Activated CD4-positive, alpha-beta T cell treated with anti-CD3 and anti-CD28 coated beads for 4 hours (primary cell): ENCODE data around the gene ITPR2.
"Not testable (repeated sequence)": the region's sequence is repeated elsewhere in the genome, so short reads cannot be mapped to it uniquely, and the experiment has no call there.

ENCODE experiments used
- DNase-seq, 2 donors: peaks; one replicate each; pipeline ENCODE4 v3.0.0-alpha.2; 2020

The ITPR2 gene

DNA sequence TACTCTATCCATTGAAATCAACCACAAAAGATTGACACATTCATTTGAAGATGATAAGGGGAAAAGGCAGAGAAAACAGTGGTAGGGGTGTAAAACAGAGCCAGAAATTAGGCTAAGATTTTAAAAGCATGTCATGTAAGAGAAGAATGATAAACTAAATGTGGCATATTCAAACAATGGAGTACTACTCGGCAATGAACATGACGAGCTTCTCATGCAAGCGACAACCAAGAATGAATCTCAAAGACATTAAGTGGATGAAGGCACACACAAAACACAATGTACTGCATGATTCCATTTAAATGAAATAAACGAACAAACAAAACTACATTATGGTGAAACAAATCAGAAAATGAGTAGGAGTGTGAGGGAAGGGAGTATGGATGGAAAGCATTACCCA lies 134.8 kb downstream of the ITPR2 start:
- DNase-seq: no peak

DNA sequence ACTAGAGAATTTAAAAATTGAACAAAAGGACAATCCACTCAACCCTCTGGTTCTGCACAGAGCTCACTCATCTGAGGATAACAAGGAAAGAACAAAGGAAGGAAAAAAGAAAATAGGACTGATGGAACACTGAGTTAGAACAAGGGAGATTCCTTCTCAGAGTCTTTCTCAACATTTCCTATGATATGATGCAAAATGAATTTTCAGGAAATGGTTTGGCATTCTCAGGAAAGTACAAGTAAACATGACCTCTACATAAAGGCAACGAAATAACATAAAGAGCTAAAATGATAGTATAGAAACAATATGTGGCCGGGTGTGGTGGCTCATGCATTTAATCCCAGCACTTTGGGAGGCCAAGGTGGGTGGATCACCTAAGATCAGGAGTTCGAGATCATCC lies 135.8 kb downstream of the ITPR2 start:
- no peak for DNase-seq

DNA sequence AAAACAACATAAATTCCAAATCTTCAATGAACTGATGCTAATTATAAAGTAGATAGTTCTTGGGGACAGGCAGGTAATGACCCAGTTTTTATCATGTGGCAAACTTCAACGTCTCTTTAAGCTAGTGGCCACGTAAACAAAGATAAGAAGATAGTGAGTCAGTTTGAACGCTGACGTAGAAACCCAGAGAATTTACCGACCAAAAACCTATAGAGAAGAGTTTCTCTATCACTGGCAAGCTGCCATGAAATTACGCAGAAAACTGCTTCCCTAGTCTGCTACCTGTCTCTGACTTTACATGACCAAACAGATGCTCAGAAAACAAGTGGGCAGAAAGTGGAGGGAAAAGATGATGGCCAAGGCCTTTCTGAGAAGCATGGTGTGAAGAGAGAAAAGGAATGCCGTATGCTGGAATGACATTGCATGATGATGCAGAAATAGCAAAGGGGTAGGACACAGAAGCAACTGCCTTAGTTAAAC lies 136.3 kb downstream of the ITPR2 start:
- no peak for DNase-seq

DNA sequence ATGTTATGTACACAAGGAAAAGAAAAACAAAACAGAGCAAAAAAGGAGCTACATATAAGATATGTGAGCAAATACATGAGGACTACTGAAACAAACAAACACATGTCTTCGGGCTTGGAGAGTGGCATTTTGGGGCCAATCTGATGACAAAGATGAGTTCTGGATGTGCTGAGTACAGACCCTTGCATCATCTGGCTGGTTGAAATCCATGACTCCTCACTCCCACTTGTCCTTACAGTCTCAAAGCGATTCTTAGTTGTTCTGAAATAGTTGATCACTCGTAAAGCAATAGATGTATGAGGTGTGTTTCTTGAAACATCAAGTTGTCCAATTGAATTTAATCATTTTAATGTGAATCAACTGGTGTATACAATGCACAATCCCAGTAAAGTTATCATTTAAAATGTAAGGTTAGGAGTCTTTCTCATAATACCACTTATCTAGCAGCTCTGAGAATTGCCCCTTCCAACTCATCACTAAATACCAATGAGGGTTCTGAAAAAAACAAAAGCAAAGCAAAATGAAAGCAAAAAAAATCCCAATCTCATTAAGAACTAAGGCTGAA lies 136.9 kb downstream of the ITPR2 start:
- DNase-seq: no peak

DNA sequence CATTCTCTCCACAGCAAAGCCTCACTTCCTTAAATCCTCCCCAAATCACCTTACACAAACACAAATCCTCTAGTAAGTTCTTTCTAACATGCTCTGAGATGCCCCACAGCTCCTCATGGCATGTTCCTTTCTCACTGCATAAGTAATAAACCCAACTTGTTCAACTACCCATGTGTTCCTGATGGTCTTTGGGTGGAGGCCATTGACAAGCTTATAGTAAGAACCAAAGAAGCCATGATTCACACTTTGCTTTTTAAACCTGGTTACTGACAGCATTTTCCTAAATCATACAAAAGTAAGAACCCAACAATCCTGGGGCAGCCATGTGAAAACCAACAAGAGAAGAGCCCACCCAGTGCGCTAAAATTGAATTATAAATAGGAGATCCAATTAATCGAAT lies 138.6 kb downstream of the ITPR2 start:
- no peak for DNase-seq

DNA sequence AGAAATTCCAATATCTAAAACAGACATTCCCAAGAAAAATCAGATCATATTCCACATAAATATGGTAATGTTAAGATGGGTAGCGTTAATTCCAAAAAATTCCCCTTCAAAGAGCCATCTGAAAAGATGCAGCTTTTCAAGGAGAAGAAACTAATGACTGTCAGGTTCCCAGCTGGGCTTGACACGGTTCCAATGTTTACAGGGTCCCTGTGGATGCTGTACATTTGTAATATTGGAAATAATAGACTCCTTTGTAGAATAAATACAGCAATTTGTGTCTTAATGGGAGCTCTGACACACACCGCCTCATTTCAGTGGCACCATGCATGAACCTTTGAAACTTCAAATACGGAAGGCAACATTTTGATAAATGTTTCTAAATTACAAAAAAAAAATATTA lies 140.6 kb downstream of the ITPR2 start:
- no peak for DNase-seq

DNA sequence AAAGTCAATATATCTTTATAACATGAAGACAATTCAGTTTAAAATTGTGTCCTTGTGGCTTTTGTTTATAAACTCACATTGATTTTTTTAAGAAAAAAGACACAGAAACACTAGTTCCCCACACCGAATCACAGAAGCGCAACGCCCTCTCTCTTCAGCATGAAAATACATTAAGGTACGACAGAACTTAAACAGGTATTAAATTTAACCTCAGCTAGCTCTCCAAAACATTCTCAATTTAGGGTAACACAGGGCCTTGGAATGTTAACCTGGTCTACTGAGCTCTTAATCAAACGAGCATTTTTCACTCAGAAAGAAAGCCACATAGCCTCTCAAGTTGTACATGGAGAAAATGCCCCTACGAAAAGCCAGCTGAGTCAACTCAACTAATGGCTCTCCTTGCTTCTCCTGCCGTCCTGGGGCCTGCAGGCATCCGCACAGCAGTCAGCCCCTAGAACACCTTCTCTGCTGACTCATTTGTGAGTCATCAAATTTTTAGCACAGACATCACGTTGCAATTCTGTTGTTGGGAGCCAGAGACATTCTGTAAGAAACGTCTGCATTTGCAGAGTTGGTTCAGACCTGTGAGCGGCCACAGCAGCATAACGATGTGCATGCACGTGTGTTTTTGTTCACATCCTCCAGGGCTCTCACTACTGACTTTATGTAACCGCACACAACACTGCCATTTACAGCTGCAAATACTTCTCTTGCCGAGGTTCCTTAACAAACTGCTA lies 141.6 kb downstream of the ITPR2 start:
- DNase-seq: no peak

DNA sequence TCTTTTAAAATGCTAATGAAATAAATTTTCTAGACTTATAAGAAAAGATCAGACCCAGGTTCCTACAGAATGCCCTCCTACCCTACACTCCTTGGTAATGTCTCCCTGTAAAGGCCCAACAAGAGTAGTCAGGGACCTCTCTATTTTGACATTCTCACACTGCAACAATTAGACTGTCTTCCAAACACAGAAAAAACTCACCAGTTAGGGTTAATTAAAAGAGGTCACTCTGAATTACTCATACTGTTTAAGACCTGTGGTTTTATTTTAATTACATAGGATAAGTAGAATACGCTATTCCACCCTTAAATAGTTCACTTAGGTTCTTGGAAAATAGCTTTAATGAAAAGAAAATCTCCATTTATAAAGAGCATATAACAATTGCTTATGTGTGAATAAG lies 142.4 kb downstream of the ITPR2 start:
- no peak for DNase-seq

DNA sequence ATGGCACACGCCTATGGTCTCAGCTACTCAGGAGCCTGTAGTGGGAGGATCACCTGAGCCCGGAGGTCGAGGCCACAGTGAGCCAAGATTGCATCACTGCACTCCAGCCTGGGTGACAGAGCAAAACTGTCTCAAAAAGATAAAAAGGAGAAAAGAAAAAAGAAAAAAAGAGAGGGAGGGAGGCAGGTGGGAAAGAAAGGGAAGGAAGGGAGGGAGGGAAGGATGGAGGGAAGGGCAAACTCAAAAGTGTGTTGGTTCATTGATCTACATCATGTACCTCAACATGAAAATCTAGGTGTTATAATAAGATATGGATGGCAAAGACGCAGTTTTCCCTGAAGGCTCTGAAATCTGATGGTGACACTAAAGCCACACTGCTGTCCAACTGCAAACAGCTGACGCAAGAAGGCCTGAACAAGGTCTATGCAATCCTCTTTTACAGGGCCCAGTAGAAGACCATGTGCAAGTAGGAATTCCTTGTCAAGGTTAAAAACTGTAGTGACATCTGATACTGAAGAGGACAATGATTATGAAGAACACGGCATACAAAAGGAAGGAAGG lies 143.6 kb downstream of the ITPR2 start:
- DNase-seq: no peak

DNA sequence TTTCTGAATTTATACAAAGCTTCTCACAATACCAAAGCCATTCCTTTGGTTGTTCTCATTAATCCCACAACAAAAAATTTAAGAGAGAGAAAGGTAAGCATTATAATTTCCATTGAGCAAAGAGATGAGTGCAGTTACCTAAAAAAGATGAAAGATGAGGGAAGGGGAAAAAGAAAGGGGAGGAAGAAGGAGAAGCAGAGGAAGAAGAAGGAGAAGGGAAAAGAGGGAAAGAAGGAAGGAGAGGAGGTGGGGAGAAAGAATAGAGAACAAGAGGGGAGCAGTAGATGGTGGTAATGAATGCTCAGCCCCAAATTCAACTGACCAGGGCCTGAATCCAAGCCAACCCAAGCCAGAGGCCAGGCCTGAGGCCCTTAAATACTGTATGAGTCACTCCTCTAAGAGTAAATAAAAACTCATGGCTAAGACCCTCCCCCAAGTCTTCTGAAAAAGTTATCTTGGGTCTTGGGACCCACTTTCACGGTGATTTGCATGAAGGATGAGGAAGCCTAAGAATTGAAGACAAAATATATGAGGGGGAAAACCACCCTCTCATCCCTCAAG lies 144.6 kb downstream of the ITPR2 start:
- DNase-seq: no peak

DNA sequence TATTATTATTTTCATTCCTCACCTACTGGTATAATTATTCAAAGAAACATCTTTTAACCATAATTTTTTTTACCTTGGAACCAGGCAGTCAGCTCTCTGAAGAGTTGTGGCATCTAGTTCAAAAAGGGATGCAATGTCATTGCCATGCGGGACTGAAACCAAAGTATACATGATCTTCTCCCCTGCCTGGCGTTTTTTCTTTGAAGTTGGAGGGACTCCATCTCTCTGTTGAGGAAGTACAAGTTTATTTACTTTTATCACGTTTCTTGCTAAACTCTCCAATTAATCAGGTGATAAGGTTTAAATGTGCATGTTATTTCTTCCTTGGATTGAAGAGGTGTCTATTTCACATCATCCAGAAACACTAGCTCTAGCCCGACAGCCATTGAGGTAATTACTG lies 146.6 kb downstream of the ITPR2 start:
- no peak for DNase-seq

DNA sequence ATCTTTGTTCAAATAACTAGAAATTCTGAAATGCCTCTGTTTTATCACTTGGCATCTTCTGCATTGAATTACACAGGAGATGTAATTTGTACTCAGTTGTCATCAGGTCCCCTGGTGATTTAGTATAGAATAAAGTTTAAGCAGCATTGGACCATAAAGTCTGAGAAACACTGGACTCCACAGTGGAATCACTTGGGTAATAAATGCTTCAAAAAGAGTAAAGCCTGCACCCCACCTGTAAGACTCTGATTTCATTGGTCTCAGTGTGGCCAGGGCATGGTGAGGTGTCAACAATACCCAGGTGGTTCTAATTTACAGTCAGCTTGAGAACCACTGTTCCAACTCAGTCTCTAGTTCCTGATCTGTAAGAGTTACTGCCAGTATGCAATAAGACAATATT lies 148.9 kb downstream of the ITPR2 start:
- DNase-seq: no peak

DNA sequence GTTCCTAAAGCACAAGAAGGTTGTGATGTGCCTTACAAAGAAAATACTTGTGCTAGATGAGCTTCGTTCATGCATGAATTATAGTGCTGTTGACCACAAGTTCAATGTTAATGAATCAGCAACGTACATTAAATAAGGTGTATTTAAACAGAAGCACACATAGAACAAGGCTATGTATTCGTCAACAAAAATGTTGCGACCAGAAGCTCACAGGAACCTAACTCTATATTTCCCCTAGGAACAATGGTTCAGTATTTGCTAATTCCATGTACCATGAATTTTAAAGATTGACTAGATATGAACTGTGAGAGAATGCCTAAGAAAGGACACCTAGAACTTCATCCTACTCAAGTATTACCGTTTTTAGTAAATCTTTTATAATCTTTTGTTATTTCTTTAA lies 149.6 kb downstream of the ITPR2 start:
- no peak for DNase-seq

DNA sequence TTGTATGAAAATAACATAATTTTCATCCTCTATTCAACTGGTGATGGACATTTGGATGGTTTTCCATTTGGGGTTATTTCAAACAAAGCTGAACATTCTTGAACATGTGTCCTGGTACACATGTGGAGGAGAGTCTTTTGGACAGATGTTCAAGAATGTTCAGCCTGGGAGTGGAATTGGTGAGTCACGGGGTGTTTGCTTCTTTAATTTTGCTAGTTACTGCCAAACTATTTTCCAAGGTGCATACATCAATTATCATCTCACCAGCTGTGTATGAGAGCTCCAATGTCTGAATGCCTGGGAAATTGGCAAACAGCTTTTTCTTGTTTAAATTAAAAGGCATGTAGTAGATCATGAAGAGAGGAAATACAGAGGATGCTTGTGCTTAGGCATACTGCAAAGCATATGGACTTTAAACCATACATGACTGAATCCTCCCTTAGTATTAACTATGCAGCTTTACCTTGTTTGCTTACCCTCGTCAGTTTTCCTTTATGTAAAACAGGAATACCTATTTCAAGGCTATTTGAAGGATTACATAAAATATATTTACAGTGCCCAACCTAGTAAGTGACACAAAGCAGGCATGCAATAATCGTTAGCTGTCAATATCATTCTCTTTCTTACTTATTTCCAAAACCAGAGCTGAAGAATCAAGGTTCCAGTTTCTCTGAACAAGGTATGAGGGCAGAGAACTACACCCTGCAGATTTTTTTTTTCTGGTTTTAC lies 152.1 kb downstream of the ITPR2 start:
- no peak for DNase-seq

DNA sequence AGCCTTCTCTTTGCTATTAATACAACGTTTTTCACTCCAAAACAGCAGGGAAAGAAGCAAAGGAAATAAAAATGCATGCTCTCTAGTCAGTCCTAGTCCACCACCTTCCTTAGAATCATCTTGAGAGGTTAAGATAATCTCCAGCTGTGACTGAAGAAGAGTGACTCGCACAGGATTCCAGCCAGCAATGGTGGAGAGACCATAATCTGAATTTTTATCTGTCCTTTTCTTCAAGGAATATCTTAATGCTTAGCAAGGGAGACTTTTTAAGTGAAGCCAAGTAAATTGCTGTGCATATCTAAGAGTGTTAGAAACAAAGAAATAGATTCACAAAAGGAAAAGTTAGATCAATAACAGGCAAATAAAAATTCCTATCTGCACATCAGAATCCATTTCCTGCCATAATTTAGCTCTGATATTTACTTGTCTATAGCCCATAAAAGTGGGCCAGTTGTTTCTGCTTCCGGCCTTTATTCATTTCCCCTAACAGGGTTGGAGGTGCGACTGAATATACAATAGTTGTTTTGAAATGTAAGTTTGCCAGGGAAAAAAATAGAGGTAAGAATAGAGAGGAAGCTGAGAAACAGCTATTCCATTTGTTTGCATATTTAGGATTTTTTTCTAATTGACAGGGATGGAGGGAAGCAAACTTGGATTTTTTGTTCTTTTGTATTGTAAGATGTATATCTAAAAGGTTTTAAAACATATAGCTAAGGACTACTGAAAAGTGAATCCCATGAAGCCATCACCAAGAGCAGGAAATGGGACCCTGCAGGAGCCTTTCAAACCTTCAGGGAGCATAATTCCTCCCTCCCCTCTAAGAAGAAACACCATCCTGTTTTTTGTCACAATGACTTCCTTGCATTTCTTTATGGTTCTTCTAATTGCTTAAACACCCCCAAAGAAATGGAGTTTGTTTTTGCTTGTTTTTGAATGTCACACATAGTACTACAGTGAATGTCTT lies 154.0 kb downstream of the ITPR2 start:
- DNase-seq: no peak

DNA sequence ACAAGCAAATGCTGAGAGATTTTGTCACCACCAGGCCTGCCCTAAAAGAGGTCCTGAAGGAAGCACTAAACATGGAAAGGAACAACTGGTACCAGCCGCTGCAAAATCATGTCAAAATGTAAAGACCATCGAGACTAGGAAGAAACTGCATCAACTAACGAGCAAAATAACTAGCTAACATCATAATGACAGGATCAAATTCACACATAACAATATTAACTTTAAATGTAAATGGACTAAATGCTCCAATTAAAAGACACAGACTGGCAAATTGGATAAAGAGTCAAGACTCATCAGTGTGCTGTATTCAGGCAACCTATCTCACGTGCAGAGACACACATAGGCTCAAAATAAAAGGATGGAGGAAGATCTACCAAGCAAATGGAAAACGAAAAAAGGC lies 161.5 kb downstream of the ITPR2 start:
- DNase-seq: not testable (repeated sequence)

DNA sequence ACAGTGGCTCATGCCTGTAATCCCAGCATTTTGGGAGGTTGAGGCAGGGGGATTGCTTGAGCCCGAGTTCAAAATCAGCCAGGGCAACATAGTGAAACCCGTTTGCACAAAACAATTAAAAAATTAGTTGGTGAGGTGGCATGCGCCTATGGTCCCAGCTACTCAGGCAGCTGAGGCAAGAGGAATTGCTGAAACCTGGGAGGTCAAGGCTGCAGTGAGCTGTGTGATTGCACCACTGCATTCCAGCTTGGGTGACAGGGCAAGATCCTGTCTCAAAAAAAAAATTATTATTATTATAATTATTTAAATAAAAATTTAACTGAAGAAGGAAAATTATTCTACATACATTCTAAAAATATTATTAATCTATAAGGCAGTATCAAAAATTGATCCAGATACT lies 164.1 kb downstream of the ITPR2 start:
- no peak for DNase-seq

DNA sequence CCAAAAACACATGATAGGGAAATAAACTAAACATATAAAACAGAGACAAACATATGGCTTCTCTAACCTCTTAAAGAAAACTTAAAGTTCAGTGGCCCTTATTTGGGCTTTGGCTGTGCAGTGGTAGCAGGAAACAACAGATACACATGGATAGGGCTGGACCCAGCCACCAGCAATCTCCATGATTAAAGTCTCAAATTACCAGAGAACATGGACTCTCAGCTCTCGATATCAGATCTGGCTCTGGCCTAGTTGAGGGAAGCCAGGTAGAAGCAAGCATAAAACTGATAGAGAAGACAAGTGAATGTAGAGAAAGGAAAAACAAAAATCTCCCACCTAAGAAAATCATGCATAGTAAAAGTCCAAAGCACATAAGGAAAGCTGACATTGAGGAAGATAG lies 164.8 kb downstream of the ITPR2 start:
- DNase-seq: no peak

DNA sequence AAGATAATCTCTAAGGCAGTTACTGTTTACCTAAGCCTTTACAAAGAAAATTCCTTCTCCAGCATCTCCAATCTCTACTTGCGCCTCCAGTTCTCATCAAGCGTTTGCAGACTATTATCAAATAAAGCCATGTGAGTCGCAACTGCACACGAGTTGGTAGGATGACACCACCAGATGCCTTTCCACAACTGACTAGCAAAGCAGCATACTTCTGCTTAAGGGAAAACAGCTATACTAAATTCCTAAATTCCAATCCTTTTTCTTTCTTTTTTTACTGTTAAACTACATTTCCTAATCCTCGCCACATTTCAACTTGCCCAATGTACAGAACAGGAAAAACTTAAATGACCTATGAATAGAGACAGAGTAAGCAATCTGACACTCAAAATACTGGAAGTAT lies 166.7 kb downstream of the ITPR2 start:
- no peak for DNase-seq

DNA sequence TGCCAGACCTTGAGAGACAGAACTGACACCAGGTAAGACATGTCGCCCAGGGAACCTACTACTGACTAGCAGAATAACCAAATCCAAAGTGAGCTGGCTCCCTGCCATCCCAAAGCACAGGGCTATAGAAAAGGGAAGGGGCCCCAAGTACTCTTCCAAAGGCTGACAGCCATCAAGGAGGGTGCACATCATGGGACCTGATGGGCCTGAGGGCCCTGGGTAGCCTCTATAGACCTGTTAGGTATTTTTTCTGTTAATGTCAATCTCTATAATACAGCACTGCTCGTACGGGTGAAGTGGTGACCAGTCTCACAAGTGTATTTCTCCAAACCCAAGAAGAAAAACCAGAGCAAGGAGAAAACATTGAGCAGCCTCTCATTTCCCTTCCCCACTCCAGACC lies 171.6 kb downstream of the ITPR2 start:
- DNase-seq: no peak

DNA sequence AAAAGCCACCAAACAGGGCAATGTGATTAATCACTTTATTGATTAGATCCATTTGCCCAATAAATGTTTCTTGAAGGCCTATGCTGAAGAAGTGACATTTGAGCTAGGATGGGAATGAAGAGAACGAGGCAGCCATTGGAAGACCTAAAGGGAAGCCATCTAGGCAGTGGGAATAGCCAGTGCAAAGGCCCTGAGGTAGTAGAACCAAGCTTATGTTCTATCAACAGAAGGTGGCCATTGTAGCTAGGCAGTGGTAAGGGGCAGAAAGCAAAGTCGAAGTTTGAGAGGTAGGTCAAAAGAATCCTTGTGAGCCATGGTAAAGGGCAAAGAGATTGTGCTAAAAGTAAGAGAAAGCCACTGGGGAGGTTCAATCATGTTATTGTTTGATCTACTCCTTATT lies 173.1 kb downstream of the ITPR2 start:
- DNase-seq: no peak

DNA sequence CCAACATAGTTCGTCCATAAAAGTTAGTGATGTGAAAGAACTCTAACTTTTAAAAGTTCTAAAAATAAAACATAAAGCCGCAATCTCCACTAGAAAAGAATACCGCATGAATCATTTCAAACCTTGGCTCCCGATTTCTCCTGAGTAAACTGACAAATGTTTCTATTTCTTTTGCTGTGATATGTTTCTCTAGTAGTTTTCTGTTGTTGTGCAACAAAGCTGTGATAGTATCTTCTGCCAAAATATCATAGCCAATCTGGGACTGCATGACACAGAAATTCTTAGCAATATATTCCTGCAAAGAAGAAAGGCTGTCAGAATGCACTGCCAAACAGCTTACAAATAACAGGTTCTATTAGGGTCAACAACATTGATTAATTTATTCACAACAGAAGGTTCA lies 174.0 kb downstream of the ITPR2 start:
- no peak for DNase-seq
